SJCRH30 (cell line): ENCODE data around the gene TMEM53. TPM values are rescaled to one million over a fixed set of nuclear protein-coding genes. Genes with fewer than 3 reads are reported as not detected.

Experiments
- DNase-seq, 2 experiments: peaks; one replicate each; pipeline ENCODE4 v3.0.0-alpha.2; 2015 to 2020
- H3K27ac ChIP-seq: fragments of 250-450 bp; sonication (Bioruptor Pico); 2 replicates; pipeline ENCODE4 v1.5.1; 2020; ENCODE audit warnings: mild to moderate bottlenecking, moderate library complexity
- H3K27me3 ChIP-seq: fragments of 250-450 bp; sonication (Bioruptor Pico); 2 replicates; pipeline ENCODE4 v1.5.1; 2020; ENCODE audit warnings: mild to moderate bottlenecking, moderate library complexity
- H3K36me3 ChIP-seq: fragments of 250-450 bp; sonication (Bioruptor Pico); 2 replicates; pipeline ENCODE4 v1.5.1; 2020; ENCODE audit warnings: mild to moderate bottlenecking, moderate library complexity
- H3K4me1 ChIP-seq: fragments of 250-450 bp; sonication (Bioruptor Pico); 2 replicates; pipeline ENCODE4 v1.5.1; 2020; ENCODE audit warnings: mild to moderate bottlenecking, moderate library complexity
- H3K4me3 ChIP-seq: fragments of 250-450 bp; sonication (Bioruptor Pico); 2 replicates; pipeline ENCODE4 v1.5.1; 2020; ENCODE audit warnings: mild to moderate bottlenecking, moderate library complexity
- H3K9me3 ChIP-seq: fragments of 250-450 bp; sonication (Bioruptor Pico); replicated peaks from 2 replicates; pipeline ENCODE4 v1.5.1; 2020; ENCODE audit warnings: mild to moderate bottlenecking, moderate library complexity
- total RNA-seq: library from RNA; depleted of rRNA; stranded (reverse); fragments of >200 nt; shearing (Covaris generic); gene quantifications from 2 replicates; pipeline ENCODE4 v1.2.3, GENCODE V29; 2014; rRNA removed

Gene TMEM53
- total RNA-seq, 1 experiment from 2014 or later, result 2.3 TPM

DNA sequence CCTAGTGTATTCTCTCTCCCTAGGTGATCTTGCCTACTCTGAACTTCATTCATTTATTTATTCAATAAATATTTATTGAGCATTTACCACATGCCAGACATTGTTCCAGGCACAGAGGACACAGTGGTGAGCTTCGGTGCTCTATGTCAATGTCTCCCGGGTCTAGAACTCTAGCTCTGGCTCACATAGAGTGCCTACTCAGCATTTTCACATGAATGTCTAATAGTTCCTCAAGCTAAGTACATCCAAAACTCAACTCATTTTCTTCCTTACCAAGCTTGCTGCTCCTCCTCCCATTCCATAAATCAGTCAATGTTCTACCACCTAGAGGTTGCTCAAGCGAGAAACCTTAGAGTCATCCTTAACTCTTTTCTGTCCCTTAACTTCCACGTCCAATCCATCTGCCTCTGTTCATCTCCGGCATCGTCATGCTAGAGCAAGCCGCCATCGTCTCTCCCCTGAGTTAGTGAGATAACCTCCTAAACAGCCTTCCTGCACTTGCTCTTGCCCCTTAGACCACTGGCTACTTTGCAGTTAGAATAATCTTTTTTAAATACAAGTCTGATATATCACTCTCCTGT lies 67.5 kb downstream of the TMEM53 start:
- peaks cover 30% of the 10 kb centered on the region for H3K4me1 ChIP-seq
- H3K4me3 ChIP-seq, result no peak overlapping the region
- no peaks in the 10 kb centered on the region for H3K9me3 ChIP-seq
- no peak overlapping the region for H3K27ac ChIP-seq
- no peak for DNase-seq
- no peaks in the 10 kb centered on the region for H3K27me3 ChIP-seq
- H3K36me3 ChIP-seq, result no peaks in the 10 kb centered on the region

- Histone ChIP-seq H3K9me3 (no peaks in the 10 kb centered on the region), H3K27me3 (no peaks in the 10 kb centered on the region), H3K4me3 (no peak overlapping the region), H3K36me3 (no peaks in the 10 kb centered on the region), H3K27ac (no peak overlapping the region), H3K4me1 (peaks cover 26% of the 10 kb centered on the region)
- no peak for DNase-seq
Observed at GRCh38 chr1:44605914-44606615, 68.2 kb downstream of the TMEM53 start.

- no peak for DNase-seq
- Histone ChIP-seq H3K27ac (no peak overlapping the region), H3K36me3 (no peaks in the 10 kb centered on the region), H3K27me3 (no peaks in the 10 kb centered on the region), H3K4me1 (peaks cover 26% of the 10 kb centered on the region), H3K4me3 (no peak overlapping the region), H3K9me3 (no peaks in the 10 kb centered on the region)
Observed at GRCh38 chr1:44604157-44604955, 69.9 kb downstream of the TMEM53 start.

GRCh38 chr1:44603718-44604117 lies 70.6 kb downstream of the TMEM53 start:
- peaks cover 4% of the 10 kb centered on the region; the same call in 1 of the 2 replicates for H3K27me3 ChIP-seq
- no peak overlapping the region for H3K27ac ChIP-seq
- no peak overlapping the region for H3K4me3 ChIP-seq
- H3K4me1 ChIP-seq, result peaks cover 26% of the 10 kb centered on the region
- no peaks in the 10 kb centered on the region for H3K36me3 ChIP-seq
- no peaks in the 10 kb centered on the region for H3K9me3 ChIP-seq
- peak; percentile 79 to 89 for DNase-seq

Other genes starting within 250 kb of the TMEM53 start
- not detected in 2 replicates for gene ARMH1, start 233 bp upstream of the TMEM53 start, total RNA-seq
- gene RNU5D-1, start 56.7 kb upstream of the TMEM53 start, total RNA-seq, result not detected in 2 replicates
- gene KIF2C, start 65.4 kb upstream of the TMEM53 start, total RNA-seq, result 120 and 124 TPM in 2 replicates
- gene RPS8, start 101.1 kb upstream of the TMEM53 start, total RNA-seq, result 3,055 and 3,167 TPM in 2 replicates
- not detected in 2 replicates for gene BEST4, start 113.7 kb upstream of the TMEM53 start, total RNA-seq
- gene PLK3, start 125.9 kb upstream of the TMEM53 start, total RNA-seq, result 8.0 and 11.4 TPM in 2 replicates
- gene DYNLT4, start 132.9 kb upstream of the TMEM53 start, total RNA-seq, result not detected in 2 replicates
- gene BTBD19, start 134.0 kb upstream of the TMEM53 start, total RNA-seq, result 0.43 and 1.4 TPM in 2 replicates
- gene PTCH2, start 168.8 kb upstream of the TMEM53 start, total RNA-seq, result 1.3 and 1.8 TPM in 2 replicates